Right lobe of liver (tissue), 4 donors: ENCODE data around the gene WDR88.

ENCODE experiments used
- POLR2A ChIP-seq: fragments of 450-650 bp; IDR thresholded peaks from one replicate; pipeline ENCODE4 v1.6.1; 2017; ENCODE audit warnings: antibody characterized with exemption, mild to moderate bottlenecking
- TF ChIP-seq, protein P1 (sequence below), 4 donors: fragments of 200-600 bp in 3 of 4; fragments of 450-650 bp in 1 of 4; IDR thresholded peaks; one replicate each; pipeline versions ENCODE4 v1.5.1 to v1.8.0; 2016 to 2022; ENCODE audit warnings: antibody characterized with exemption in 4 of 4, mild to moderate bottlenecking in 2 of 4
- donor health status: DM: no; HTN: no; CAD: no.
- donor health status: DM: no; HTN: no; CAD: no.
- donor health status: DM: no; HTN: yes; CAD: no.

DNA sequence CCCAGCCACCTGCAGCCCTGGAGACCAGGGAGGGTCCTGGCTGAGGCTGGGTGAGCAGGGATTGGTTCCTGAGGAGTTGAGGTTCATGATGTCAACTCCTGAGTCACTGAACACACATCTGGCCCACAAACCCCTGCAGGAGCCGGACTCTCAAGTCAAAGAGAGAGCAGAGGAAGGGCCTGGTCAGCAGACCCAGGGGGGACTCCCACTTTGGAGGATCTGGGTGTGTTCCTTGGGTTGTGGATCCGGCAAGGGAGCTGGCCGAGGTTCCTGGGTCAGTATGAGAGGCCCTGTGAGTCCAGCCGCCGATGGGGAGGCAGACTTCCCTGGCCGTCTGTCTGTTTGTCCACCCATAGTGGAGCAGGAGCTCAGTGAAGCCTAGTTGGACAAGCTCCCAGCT lies 89.7 kb downstream of the WDR88 start:
- TF ChIP-seq POLR2A = no peak
- TF ChIP-seq, protein P1, sequence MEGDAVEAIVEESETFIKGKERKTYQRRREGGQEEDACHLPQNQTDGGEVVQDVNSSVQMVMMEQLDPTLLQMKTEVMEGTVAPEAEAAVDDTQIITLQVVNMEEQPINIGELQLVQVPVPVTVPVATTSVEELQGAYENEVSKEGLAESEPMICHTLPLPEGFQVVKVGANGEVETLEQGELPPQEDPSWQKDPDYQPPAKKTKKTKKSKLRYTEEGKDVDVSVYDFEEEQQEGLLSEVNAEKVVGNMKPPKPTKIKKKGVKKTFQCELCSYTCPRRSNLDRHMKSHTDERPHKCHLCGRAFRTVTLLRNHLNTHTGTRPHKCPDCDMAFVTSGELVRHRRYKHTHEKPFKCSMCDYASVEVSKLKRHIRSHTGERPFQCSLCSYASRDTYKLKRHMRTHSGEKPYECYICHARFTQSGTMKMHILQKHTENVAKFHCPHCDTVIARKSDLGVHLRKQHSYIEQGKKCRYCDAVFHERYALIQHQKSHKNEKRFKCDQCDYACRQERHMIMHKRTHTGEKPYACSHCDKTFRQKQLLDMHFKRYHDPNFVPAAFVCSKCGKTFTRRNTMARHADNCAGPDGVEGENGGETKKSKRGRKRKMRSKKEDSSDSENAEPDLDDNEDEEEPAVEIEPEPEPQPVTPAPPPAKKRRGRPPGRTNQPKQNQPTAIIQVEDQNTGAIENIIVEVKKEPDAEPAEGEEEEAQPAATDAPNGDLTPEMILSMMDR (IDR thresholded peaks at IDR 0.05) = no peak
